Parathyroid adenoma (tissue), 2 donors: ENCODE measurements around the gene SIAH3.

Experiments
- H2AFZ ChIP-seq: fragments of 300-600 bp; sonication (generic); one replicate; pipeline ENCODE4 v1.7.0; 2017; ENCODE audit warnings: antibody characterized with exemption, mild to moderate bottlenecking
- H3K27ac ChIP-seq: fragments of 300-600 bp; sonication (generic); one replicate; pipeline ENCODE4 v1.7.0; 2017
- H3K27me3 ChIP-seq: fragments of 300-600 bp; sonication (generic); one replicate; pipeline ENCODE4 v1.7.0; 2017; ENCODE audit warnings: low read length; ENCODE audit not compliant: control insufficient read depth, insufficient read depth
- H3K36me3 ChIP-seq: fragments of 300-600 bp; sonication (generic); one replicate; pipeline ENCODE4 v1.7.0; 2017; ENCODE audit warnings: low read length; ENCODE audit not compliant: control insufficient read depth, insufficient read depth
- H3K4me1 ChIP-seq: fragments of 300-600 bp; sonication (generic); one replicate; pipeline ENCODE4 v1.7.0; 2017; ENCODE audit warnings: control low read depth
- H3K4me2 ChIP-seq: fragments of 300-600 bp; sonication (generic); one replicate; pipeline ENCODE4 v1.7.0; 2017; ENCODE audit warnings: low read length
- H3K4me3 ChIP-seq: fragments of 300-600 bp; sonication (generic); one replicate; pipeline ENCODE4 v1.7.0; 2017; ENCODE audit warnings: low read depth, low read length
- H3K79me2 ChIP-seq: fragments of 300-600 bp; sonication (generic); one replicate; pipeline ENCODE4 v1.7.0; 2017; ENCODE audit warnings: control low read depth
- H3K9ac ChIP-seq: fragments of 300-600 bp; sonication (generic); one replicate; pipeline ENCODE4 v1.7.0; 2017; ENCODE audit warnings: mild to moderate bottlenecking
- H3K9me3 ChIP-seq: fragments of 300-600 bp; sonication (generic); one replicate; pipeline ENCODE4 v1.7.0; 2017; ENCODE audit warnings: low read length; ENCODE audit not compliant: control insufficient read depth
- CTCF ChIP-seq: fragments of 300-600 bp; sonication (generic); IDR thresholded peaks from one replicate; pipeline ENCODE4 v1.7.0; 2017; ENCODE audit warnings: antibody characterized with exemption, mild to moderate bottlenecking
- donor health status: primary hyperparathyroidism.

Gene SIAH3

GRCh38 chr13:45847554-45848224 lies 3.9 kb downstream of the SIAH3 start:
- no peak overlapping the region for H3K4me2 ChIP-seq
- H3K9me3 ChIP-seq, result no peaks in the 10 kb centered on the region
- no peak overlapping the region for H3K27ac ChIP-seq
- H3K4me3 ChIP-seq, result no peak overlapping the region
- H3K27me3 ChIP-seq, result no peaks in the 10 kb centered on the region
- H3K9ac ChIP-seq, result no peak overlapping the region
- H3K79me2 ChIP-seq, result no peaks in the 10 kb centered on the region
- no peaks in the 10 kb centered on the region for H3K36me3 ChIP-seq
- H3K4me1 ChIP-seq, result no peaks in the 10 kb centered on the region
- H2AFZ ChIP-seq, result no peak overlapping the region
- no peak for TF ChIP-seq CTCF

- Histone ChIP-seq H3K36me3 (no peaks in the 10 kb centered on the region), H3K27me3 (no peaks in the 10 kb centered on the region)
- TF ChIP-seq CTCF, result no peak
Observed at GRCh38 chr13:45846681-45847080, 4.9 kb downstream of the SIAH3 start.

GRCh38 chr13:45838171-45838745 lies 13.3 kb downstream of the SIAH3 start:
- TF ChIP-seq CTCF, result no peak
- H3K27ac ChIP-seq, result no peak overlapping the region
- no peak overlapping the region for H3K9ac ChIP-seq
- H3K4me2 ChIP-seq, result no peak overlapping the region
- no peaks in the 10 kb centered on the region for H3K9me3 ChIP-seq
- H3K27me3 ChIP-seq, result no peaks in the 10 kb centered on the region
- H3K79me2 ChIP-seq, result no peaks in the 10 kb centered on the region
- no peaks in the 10 kb centered on the region for H3K4me1 ChIP-seq
- no peak overlapping the region for H2AFZ ChIP-seq
- no peaks in the 10 kb centered on the region for H3K36me3 ChIP-seq
- H3K4me3 ChIP-seq, result no peak overlapping the region

More at GRCh38 chr13:45846681-45847080, 4.9 kb downstream of the SIAH3 start:
- no peak overlapping the region for H3K27ac ChIP-seq
- no peak overlapping the region for H2AFZ ChIP-seq
- H3K79me2 ChIP-seq, result no peaks in the 10 kb centered on the region
- no peak overlapping the region for H3K4me3 ChIP-seq
- H3K9me3 ChIP-seq, result no peaks in the 10 kb centered on the region
- H3K9ac ChIP-seq, result no peak overlapping the region
- no peak overlapping the region for H3K4me2 ChIP-seq
- no peaks in the 10 kb centered on the region for H3K4me1 ChIP-seq

- Histone ChIP-seq H3K4me2 (no peak overlapping the region), H2AFZ (no peak overlapping the region), H3K36me3 (no peaks in the 10 kb centered on the region), H3K4me3 (no peak overlapping the region), H3K9ac (no peak overlapping the region), H3K79me2 (no peaks in the 10 kb centered on the region), H3K27ac (no peak overlapping the region), H3K4me1 (no peaks in the 10 kb centered on the region), H3K9me3 (no peaks in the 10 kb centered on the region), H3K27me3 (no peaks in the 10 kb centered on the region)
- TF ChIP-seq CTCF, result no peak
Observed at GRCh38 chr13:45837111-45837510, 14.4 kb downstream of the SIAH3 start.
